HG03460 (cell line): ENCODE measurements around the gene DGCR2.
"Not testable (repeated sequence)": the region's sequence is repeated elsewhere in the genome, so short reads cannot be mapped to it uniquely, and the experiment has no call there.

Source experiments
- ATAC-seq: cut with Tn5 transposase; IDR thresholded peaks from one replicate; pipeline ENCODE4 v1.9.1; 2021; ENCODE audit not compliant: unreplicated experiment

DGCR2 gene

GRCh38 chr22:19062139-19062942, 59.9 kb downstream of the DGCR2 start:
- no peak for ATAC-seq

GRCh38 chr22:19061471-19062138, 60.6 kb downstream of the DGCR2 start:
- ATAC-seq: no peak

GRCh38 chr22:19060356-19061009, 61.7 kb downstream of the DGCR2 start:
- ATAC-seq: no peak

- ATAC-seq: no peak
These were observed 62.5 kb downstream of the DGCR2 start for GRCh38 chr22:19059481-19060278.

GRCh38 chr22:19058713-19059451, 63.3 kb downstream of the DGCR2 start:
- ATAC-seq: no peak

GRCh38 chr22:19057999-19058491, 64.2 kb downstream of the DGCR2 start:
- no peak for ATAC-seq

- no peak for ATAC-seq
These were observed 64.7 kb downstream of the DGCR2 start for GRCh38 chr22:19057539-19057938.

- ATAC-seq: no peak
These were observed 65.2 kb downstream of the DGCR2 start for GRCh38 chr22:19056951-19057401.

GRCh38 chr22:19055801-19056200, 66.4 kb downstream of the DGCR2 start:
- no peak for ATAC-seq

GRCh38 chr22:19052941-19053541, 69.2 kb downstream of the DGCR2 start:
- ATAC-seq: no peak

GRCh38 chr22:19051381-19052072, 70.7 kb downstream of the DGCR2 start:
- no peak for ATAC-seq

- not testable (repeated sequence) for ATAC-seq
These were observed 71.4 kb downstream of the DGCR2 start for GRCh38 chr22:19050847-19051246.

GRCh38 chr22:19050117-19050516, 72.1 kb downstream of the DGCR2 start:
- ATAC-seq: no peak

GRCh38 chr22:19048531-19048930, 73.7 kb downstream of the DGCR2 start:
- no peak for ATAC-seq

- no peak for ATAC-seq
These were observed 74.2 kb downstream of the DGCR2 start for GRCh38 chr22:19047993-19048392.

- ATAC-seq: no peak
These were observed 75.2 kb downstream of the DGCR2 start for GRCh38 chr22:19046719-19047609.

- no peak for ATAC-seq
These were observed 75.9 kb downstream of the DGCR2 start for GRCh38 chr22:19046287-19046686.

GRCh38 chr22:19045094-19045493, 77.1 kb downstream of the DGCR2 start:
- no peak for ATAC-seq
